ENCODE measurements around the gene DNAH3.
A peak's percentile ranks its signal among the peaks of the same experiment; 100 is the strongest.
"Not testable (repeated sequence)": the region's sequence is repeated elsewhere in the genome, so short reads cannot be mapped to it uniquely, and the experiment has no call there.

The DNAH3 gene, protein sequence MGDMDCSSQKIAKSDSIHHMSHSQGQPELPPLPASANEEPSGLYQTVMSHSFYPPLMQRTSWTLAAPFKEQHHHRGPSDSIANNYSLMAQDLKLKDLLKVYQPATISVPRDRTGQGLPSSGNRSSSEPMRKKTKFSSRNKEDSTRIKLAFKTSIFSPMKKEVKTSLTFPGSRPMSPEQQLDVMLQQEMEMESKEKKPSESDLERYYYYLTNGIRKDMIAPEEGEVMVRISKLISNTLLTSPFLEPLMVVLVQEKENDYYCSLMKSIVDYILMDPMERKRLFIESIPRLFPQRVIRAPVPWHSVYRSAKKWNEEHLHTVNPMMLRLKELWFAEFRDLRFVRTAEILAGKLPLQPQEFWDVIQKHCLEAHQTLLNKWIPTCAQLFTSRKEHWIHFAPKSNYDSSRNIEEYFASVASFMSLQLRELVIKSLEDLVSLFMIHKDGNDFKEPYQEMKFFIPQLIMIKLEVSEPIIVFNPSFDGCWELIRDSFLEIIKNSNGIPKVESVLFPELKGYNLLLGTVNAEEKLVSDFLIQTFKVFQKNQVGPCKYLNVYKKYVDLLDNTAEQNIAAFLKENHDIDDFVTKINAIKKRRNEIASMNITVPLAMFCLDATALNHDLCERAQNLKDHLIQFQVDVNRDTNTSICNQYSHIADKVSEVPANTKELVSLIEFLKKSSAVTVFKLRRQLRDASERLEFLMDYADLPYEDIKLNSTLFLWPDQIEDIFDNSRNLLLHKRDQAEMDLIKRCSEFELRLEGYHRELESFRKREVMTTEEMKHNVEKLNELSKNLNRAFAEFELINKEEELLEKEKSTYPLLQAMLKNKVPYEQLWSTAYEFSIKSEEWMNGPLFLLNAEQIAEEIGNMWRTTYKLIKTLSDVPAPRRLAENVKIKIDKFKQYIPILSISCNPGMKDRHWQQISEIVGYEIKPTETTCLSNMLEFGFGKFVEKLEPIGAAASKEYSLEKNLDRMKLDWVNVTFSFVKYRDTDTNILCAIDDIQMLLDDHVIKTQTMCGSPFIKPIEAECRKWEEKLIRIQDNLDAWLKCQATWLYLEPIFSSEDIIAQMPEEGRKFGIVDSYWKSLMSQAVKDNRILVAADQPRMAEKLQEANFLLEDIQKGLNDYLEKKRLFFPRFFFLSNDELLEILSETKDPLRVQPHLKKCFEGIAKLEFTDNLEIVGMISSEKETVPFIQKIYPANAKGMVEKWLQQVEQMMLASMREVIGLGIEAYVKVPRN (N-terminal part only)

GRCh38 chr16:21150375-21151001 lies at the start of gene DNAH3:
Gene DNAH3 (minus strand): TSS chr16:21150846. CDS start chr16:21150319, 527 bp downstream.
- DNase-seq: peak; percentile 95

DNA sequence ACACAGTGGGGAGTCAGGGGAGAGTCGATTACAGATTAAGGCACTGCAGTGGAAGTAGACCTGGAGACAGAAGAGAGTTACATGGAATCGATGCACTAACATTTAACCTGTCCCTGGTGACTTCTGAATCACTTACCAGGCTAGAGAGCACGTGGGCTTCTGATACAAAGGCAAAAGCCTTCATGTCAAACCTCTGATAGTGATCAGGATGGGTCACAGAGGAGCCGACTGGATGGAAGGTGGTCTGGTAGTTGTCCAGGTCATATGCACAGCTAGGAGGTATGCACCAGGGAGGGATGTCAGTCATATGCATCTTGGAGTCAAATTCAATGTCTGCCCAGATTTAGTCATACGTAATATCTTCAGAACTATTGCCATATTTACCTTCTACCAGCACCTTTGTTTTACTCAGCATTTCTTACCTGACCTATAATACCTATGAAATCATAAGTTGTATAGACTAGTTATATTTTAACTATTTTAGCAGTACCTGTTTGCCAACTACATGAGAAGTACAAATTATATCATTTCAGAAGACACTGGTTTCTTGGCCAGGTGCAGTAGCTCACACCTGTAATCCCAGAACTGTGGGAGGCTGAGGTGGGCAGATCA lies 49.1 kb upstream of the DNAH3 start:
- no peak for DNase-seq

DNA sequence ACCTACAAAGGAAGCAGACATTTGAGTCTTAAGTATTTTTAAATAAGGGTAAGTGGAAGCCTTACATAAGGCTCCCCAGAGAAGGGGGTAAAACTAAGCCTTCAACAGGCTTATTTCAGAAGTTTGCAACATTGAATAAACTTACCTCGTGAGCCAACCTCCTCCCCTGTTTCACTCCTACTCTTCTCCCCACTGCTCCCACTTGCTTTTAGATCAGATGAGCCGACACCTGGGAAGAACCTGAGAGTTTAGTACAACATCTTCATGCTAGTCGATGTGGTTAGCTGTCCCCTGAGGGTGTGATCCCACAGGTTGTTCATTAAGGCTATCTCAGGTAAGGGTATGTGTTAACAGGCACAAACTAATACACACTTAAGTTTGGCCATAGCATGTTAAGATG lies 47.0 kb upstream of the DNAH3 start:
- no peak for DNase-seq

DNA sequence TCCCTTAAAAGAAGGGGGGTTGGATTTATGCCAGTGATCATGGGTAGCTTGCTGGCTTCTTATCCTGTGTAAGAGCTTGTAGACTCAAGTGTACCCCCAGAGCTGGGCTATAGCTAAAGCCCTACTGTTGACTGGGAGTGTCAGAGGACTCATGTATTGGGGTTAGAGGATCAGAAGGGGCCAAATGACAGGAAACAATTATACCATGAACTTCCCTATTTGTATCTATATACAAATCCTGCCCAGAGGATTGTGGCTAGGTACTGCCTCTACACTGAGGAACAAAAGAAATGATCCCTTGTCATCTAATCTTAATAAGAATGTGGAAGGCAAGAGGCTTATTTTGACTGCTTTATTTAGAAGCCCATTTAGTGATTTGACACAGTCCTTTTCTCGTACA lies 46.5 kb upstream of the DNAH3 start:
- DNase-seq: no peak

DNA sequence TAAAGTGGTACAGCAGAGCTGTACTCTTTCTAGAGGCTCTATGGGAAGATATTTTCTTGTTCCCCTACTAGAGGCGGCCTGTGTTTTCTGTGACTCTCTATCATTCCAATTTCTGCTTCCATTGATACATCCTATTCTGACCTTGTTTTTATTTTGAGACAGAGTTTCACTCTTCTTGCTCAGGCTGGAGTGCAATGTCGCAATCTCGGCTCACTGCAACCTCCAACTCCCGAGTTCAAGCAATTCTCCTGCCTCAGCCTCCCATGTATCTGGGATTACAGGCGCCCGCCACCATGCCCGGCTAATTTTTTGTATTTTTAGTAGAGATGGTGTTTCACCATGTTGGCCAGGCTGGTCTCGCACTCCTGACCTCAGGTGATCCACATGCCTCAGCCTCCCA lies 44.7 kb upstream of the DNAH3 start:
- DNase-seq: not testable (repeated sequence)

GRCh38 chr16:21194771-21195301 lies 44.2 kb upstream of the DNAH3 start:
- DNase-seq: no peak

- no peak for DNase-seq
These were observed 42.3 kb upstream of the DNAH3 start for GRCh38 chr16:21192991-21193390.

GRCh38 chr16:21190599-21190998 lies 40.0 kb upstream of the DNAH3 start:
- DNase-seq: no peak

DNA sequence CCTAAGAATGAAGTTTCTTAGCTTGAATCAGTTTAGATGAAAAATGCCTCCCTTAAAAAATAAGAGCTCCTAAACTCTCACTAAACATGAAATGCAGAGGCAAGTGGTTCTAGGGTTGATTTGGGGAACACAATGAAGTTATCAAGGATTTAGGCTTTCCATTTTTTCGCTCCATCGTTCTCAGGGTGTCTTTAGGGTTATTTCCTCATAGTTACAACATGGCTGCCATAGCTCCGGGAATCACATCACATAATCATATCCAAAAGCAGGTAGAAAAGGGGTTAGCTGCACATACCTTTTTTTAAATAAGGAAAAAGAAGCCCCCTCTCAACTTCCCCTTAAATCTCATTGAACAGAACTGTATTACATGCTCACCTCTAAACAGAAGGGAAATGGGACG lies 39.4 kb upstream of the DNAH3 start:
- no peak for DNase-seq

- no peak for DNase-seq
These were observed 38.7 kb upstream of the DNAH3 start for GRCh38 chr16:21189311-21189710.

GRCh38 chr16:21186326-21186691 lies 35.7 kb upstream of the DNAH3 start:
- DNase-seq: no peak

DNA sequence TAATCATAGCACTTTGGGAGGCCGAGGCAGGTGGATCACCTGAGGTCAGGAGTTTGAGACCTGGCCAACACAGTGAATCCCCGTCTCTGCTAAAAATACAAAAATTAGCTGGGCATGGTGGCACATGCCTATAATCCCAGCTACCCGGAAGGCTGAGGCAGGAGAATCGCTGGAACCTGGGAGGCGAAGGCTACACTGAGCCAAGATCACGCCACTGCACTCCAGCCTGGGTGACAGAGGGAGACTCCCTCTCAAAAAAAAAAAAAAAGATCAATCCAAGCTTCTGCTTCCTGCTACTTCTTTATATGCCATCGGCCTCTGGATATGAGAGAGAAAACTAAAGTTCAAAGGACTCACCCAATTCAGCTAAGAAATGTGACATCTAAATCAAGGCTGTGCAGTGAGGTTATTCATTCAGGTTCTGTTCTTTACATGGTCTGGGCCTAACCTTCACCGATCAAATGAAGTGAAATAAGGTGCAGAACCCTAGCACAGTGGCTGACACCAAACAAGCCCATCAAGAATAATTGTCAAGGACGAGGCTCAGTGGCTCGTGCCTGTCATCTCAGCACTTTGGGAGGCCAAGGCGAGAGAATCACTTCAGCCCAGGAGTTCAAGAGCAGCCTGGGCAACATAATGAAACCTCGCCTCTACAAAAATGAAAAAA lies 35.1 kb upstream of the DNAH3 start:
- no peak for DNase-seq

DNA sequence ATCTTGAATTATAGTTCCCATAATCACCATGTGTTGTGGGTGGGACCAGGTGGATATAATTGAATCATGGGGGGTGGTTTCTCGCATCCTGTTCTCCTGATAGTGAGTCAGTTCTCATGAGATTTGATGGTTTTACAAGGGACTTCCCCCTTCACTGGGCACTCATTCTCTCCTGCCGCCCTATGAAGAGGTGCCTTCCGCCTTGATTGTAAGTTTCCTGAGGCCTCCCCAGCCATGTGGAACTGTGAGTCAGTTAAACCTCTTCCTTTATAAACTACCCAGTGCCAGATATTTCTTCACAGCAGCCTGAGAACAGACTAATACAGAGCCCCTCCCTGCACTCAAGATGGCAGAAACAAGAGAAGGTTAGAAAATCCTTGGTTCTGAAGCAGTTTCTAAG lies 34.2 kb upstream of the DNAH3 start:
- DNase-seq: no peak

DNA sequence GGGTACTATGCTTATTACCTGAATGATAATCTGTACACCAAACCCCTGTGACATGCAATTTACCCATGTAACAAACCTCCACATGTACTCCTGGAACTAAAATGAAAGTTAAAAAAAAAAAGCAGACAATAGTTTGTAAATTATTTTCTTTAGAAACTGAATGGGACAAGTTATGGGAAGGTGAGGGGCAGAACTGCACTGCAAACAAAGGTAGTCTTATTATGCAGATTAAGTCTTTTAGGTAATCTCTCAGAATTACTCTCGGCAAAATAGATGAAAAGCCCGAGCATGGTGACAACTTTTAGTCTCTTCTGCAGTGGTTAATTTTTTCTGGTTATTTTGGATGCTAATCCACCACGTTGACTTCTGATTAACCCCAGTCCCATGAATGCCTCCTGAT lies 33.3 kb upstream of the DNAH3 start:
- no peak for DNase-seq

GRCh38 chr16:21179983-21180365 lies 29.3 kb upstream of the DNAH3 start:
- no peak for DNase-seq

DNA sequence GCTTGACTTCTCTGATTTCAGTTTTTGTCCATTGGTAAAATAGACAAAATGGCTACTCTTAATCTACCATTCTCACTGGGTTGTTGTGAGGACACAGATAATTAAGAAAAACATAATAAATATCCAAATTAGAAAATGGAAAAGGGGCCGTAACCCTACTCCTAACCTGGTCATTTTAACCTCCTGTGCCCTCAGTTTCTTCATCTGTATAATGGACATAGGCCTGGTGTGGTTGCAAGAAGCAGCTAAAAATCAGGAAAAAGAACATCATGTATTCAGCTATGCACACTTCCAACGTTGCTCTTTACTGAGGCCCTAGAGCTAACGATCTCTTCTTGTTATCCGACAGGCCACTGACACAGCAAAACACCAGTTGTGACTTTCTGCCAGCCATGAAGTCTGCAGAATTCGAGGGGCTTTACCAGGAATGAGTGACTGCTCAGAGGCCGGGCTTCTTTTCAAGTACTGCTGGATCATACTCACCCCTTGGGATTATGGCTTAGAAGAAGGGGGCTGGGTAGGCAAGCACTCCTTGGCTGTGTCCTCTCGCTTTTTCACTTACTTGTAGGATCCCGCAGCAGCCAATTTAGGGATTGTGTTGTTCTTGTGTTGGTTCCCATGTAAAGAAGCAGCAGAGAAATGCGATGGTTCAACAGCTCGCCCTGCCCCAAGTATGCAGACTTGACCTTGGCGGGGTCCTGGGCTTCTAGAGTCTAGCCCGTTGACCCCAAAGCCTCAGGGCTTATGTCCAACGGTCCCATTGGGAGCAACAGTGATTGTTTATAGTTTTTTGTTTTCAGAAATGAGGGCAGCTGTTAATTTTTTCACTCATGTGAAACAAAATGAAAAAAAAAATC lies 28.7 kb upstream of the DNAH3 start:
- no peak for DNase-seq

DNA sequence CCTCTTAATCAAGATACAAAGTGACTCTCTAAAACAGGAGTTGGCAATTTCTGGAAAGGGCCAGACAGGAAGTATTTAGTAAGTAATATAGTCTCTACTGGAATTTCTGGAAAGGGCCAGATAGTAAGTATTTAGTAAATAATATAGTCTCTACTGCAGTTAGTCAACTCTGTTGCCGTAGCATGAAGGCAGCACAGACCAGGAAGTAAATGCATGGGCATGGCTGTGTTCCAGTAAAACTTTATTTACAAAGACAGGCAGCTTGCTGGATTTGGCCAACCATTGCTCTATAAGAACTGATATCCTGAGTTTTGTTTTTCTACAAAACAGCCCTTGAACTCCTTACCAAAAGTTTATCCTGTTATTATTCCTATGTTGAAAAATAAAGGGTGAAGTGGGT lies 24.8 kb upstream of the DNAH3 start:
- no peak for DNase-seq

GRCh38 chr16:21172650-21173049 lies 22.0 kb upstream of the DNAH3 start:
- no peak for DNase-seq

DNA sequence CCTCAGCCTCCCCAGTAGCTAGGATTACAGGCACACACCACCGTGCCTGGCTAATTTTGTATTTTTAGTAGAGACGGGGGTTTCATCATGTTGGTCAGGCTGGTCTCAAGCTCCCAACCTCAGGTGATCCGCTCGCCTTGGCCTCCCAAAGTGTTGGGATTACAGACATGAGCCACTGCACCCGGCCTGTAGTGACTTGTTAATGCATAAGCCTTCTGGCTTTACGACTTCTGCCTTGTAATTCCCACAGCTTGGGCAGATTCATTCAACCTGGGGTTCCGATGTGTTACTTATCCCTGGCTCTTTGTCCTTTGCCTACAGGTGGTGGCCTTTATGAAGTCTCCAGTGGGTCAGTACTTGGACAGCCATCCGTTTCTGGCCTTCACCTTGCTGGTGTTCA lies 19.5 kb upstream of the DNAH3 start:
- not testable (repeated sequence) for DNase-seq

DNA sequence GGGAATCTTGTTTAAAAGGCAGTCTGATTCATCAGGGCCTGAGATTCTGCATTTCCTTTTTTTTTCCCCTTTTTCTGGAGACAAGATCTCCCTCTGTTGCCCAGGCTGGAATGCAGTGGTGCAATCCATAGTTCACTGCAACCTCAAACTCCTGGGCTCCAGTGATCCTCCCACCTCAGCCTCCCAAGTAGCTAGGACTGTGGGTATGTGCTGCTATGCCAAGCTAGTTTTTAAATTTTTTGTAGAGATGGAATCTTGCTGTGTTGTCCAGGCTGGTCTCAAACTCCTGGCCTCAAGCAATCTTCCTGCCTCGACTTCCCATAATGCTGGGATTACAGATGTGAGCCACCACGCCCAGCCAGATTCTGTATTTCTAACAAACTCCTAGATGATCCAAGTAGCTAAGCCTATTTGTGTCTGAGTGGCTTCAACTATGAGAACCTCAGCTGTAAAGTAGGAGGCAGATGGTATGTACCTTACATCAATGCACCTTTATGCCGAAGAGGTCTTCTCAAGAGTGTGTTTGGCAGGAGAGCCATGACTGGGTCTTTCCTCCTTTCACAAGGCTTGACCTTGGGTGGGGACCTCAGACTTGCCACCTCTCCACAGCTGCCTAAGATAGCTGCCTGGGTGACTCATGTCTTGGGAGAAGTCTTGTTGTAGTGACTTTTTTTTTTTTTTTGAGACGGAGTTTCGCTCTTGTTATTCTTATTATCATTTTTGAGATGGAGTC lies 18.8 kb upstream of the DNAH3 start:
- DNase-seq: no peak

Measured in DMS153 (cell line).